HepG2 (cell line): ENCODE measurements around the gene CTSW. TPM values are rescaled to one million over a fixed set of nuclear protein-coding genes. Genes with fewer than 3 reads are reported as not detected.

Experiments used
- DR1 ChIP-seq: sonication (generic); formaldehyde crosslinking; IDR thresholded peaks from 2 replicates; pipeline ENCODE4 v1.8.0; 2021; ENCODE audit warnings: mild to moderate bottlenecking, missing genetic modification reagents, inconsistent platforms
- KAT2B ChIP-seq: fragments of 150-350 bp; IDR thresholded peaks from 2 replicates; pipeline ENCODE4 v1.6.1; 2014; ENCODE audit warnings: low read depth, low read length, borderline replicate concordance
- KAT8 ChIP-seq: IDR thresholded peaks from 2 replicates; pipeline ENCODE4 v1.6.1; 2016; ENCODE audit warnings: missing genetic modification reagents, missing compliant biosample characterization
- KDM2A ChIP-seq: sonication (generic); formaldehyde crosslinking; IDR thresholded peaks from 2 replicates; pipeline ENCODE4 v1.4.0; 2020; ENCODE audit warnings: low read depth, missing genetic modification reagents, borderline replicate concordance
- MAFG ChIP-seq: sonication (generic); formaldehyde crosslinking; IDR thresholded peaks from 2 replicates; pipeline ENCODE4 v1.5.1; 2020; ENCODE audit warnings: mild to moderate bottlenecking, missing genetic modification reagents
- MEF2D ChIP-seq: sonication (generic); formaldehyde crosslinking; IDR thresholded peaks from 2 replicates; pipeline ENCODE4 v1.5.1; 2020; ENCODE audit warnings: mild to moderate bottlenecking, missing genetic modification reagents
- REST ChIP-seq, 2 experiments: IDR thresholded peaks; 2 replicates each; pipeline ENCODE4 v1.6.1; 2011 to 2012; ENCODE audit warnings: low read length in 2 of 2, borderline replicate concordance in 1 of 2, low read depth in 1 of 2, mild to moderate bottlenecking in 1 of 2, moderate library complexity in 1 of 2
- RXRA ChIP-seq: sonication (generic); formaldehyde crosslinking; IDR thresholded peaks from 2 replicates; pipeline ENCODE4 v1.5.1; 2020; ENCODE audit warnings: missing genetic modification reagents
- SNAPC2 ChIP-seq: sonication (generic); formaldehyde crosslinking; IDR thresholded peaks from 2 replicates; pipeline ENCODE4 v1.8.1; 2022; ENCODE audit warnings: mild to moderate bottlenecking, missing genetic modification reagents
- SNRNP70 ChIP-seq: fragments of 200-400 bp; formaldehyde crosslinking; IDR thresholded peaks from 2 replicates; pipeline ENCODE4 v1.6.1; 2017; ENCODE audit warnings: mild to moderate bottlenecking, low read depth, low read length, moderate library complexity
- TBL1XR1 ChIP-seq: fragments of 150-350 bp; IDR thresholded peaks from 2 replicates; pipeline ENCODE4 v1.6.1; 2014; ENCODE audit warnings: borderline replicate concordance, low read length; ENCODE audit not compliant: partially characterized antibody
- ZBTB10 ChIP-seq: sonication (generic); formaldehyde crosslinking; IDR thresholded peaks from 2 replicates; pipeline ENCODE4 v1.4.0; 2020; ENCODE audit warnings: missing genetic modification reagents, borderline replicate concordance
- ZNF501 ChIP-seq: sonication (generic); formaldehyde crosslinking; IDR thresholded peaks from 2 replicates; pipeline ENCODE4 v1.5.1; 2020; ENCODE audit warnings: mild to moderate bottlenecking, moderate library complexity, missing genetic modification reagents
- ZNF512B ChIP-seq: sonication (generic); formaldehyde crosslinking; IDR thresholded peaks from 2 replicates; pipeline ENCODE4 v1.5.1; 2020; ENCODE audit warnings: missing genetic modification reagents, mild to moderate bottlenecking, borderline replicate concordance
- ZNF839 ChIP-seq: sonication (generic); formaldehyde crosslinking; IDR thresholded peaks from 2 replicates; pipeline ENCODE4 v1.4.0; 2020; ENCODE audit warnings: missing genetic modification reagents, mild to moderate bottlenecking, borderline replicate concordance
- polyA plus RNA-seq, 8 experiments: library from polyadenylated mRNA; depleted of rRNA in 3 of 8; stranded (reverse) in 7 of 8; unstranded in 1 of 8; fragments of >200 nt; fragmentation: Illumina TruSeq in 4 of 8; extraction: Trizol in 4 of 8; gene quantifications; 2 replicates each; pipeline versions ENCODE4 v1.2.1 to v1.2.3, GENCODE V29; 2011 to 2016; ENCODE audit warnings: low read depth in 4 of 8, missing spikeins in 1 of 8, mixed read lengths in 1 of 8; ENCODE audit not compliant: insufficient read depth in 1 of 8
- total RNA-seq, 5 experiments: library from RNA; depleted of rRNA; stranded (reverse); fragments of >200 nt; fragmentation: Illumina TruSeq; extraction: Trizol; gene quantifications; 2 replicates each; pipeline ENCODE4 v1.2.3, GENCODE V29; 2016; ENCODE audit warnings: low read depth in 1 of 5
- TF ChIP-seq, protein P1 (sequence below): sonication (generic); formaldehyde crosslinking; IDR thresholded peaks from 2 replicates; pipeline ENCODE4 v1.9.0; 2021; ENCODE audit warnings: missing genetic modification reagents, borderline replicate concordance

CTSW gene
- total and polyA plus RNA-seq, 2 of the 13 experiments (the other 11 are each of a cell fraction or from before 2014, with no cell fraction given): 0.09 TPM; not detected in 1

GRCh38 chr11:65891219-65892136, 11.8 kb downstream of the CTSW start (continued):
- TF ChIP-seq KAT8 (CRISPR knock-in tag): peak; percentile 49
- TF ChIP-seq SNAPC2 (CRISPR knock-in tag): no peak
- TF ChIP-seq ZBTB10 (CRISPR knock-in tag): peak; percentile 88; the same call in 1 of the 2 replicates
- TF ChIP-seq RXRA: no peak
- TF ChIP-seq, protein P1, sequence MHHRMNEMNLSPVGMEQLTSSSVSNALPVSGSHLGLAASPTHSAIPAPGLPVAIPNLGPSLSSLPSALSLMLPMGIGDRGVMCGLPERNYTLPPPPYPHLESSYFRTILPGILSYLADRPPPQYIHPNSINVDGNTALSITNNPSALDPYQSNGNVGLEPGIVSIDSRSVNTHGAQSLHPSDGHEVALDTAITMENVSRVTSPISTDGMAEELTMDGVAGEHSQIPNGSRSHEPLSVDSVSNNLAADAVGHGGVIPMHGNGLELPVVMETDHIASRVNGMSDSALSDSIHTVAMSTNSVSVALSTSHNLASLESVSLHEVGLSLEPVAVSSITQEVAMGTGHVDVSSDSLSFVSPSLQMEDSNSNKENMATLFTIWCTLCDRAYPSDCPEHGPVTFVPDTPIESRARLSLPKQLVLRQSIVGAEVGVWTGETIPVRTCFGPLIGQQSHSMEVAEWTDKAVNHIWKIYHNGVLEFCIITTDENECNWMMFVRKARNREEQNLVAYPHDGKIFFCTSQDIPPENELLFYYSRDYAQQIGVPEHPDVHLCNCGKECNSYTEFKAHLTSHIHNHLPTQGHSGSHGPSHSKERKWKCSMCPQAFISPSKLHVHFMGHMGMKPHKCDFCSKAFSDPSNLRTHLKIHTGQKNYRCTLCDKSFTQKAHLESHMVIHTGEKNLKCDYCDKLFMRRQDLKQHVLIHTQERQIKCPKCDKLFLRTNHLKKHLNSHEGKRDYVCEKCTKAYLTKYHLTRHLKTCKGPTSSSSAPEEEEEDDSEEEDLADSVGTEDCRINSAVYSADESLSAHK (CRISPR knock-in tag): no peak
- no peak for TF ChIP-seq SNRNP70
- peak; percentile 71 for TF ChIP-seq MEF2D
- TF ChIP-seq DR1: no peak
- no peak for TF ChIP-seq KAT2B
- TF ChIP-seq KDM2A: peak; percentile 96
- TF ChIP-seq ZNF839 (CRISPR knock-in tag): no peak
- TF ChIP-seq MAFG (CRISPR knock-in tag): no peak
- no peak for TF ChIP-seq TBL1XR1
- no peak for TF ChIP-seq ZNF501 (CRISPR knock-in tag)
- 0 out of 4 replicates have a peak, but pooled peaks of 1 of the 2 experiments have one; percentile 16 for TF ChIP-seq REST (IDR thresholded peaks at IDR 0.05; ENCODE audit: borderline replicate concordance in 1 of 2, low read depth in 1 of 2, low read length in 2 of 2)
- no peak for TF ChIP-seq ZNF512B (CRISPR knock-in tag)
